Measurements from ENCODE around the gene RBFOX1. TPM values are rescaled to one million over a fixed set of nuclear protein-coding genes. Genes with fewer than 3 reads are reported as not detected.

Gene RBFOX1
- total RNA-seq, 1 experiment from 2014 or later = not detected

DNA sequence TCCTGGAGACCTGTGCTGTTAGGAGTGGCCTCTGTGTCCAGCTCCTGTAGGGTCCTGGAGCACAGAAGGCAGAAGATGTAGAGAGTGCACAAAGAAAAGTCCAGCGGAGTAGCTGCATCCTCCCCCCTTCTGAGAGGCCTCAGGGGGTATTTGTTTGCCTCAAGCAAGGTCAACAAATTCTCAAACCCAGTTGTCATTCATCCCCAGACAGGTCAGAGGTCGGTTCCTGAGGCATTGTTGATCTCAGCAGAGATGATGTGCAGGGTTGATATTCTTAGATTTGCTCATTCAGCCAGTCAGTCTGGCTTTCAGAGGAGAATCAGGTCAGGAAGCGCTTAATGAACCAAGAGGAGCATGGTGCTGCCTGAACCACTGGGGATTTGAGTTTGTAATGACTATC lies 8.3 kb upstream of the RBFOX1 start:
- Histone ChIP-seq H3K27me3 (no peaks in the 10 kb centered on the region), H3K36me3 (no peaks in the 10 kb centered on the region), H3K4me3 (no peak overlapping the region), H3K9me3 (no peaks in the 10 kb centered on the region)
- DNase-seq = no peak

DNA sequence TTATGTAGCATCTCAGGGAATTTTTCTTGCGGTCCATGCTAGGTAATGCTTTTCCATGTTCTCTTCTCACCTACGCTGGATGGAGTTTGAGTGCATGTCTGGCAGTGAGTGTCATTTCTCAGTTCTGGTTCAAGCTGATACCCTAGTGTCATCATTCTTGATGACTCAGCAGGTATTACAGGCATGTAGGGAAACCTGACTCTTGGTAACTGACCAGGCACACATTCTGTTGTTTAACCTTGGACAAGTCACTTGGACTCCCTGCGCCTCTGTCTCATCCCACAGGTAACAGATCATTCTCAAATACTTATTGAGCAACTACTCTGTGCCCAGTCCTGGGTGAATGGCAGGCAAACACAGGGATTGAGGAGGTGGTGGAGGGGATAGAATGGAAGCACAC lies 6.8 kb upstream of the RBFOX1 start:
- H3K36me3 ChIP-seq = no peaks in the 10 kb centered on the region

DNA sequence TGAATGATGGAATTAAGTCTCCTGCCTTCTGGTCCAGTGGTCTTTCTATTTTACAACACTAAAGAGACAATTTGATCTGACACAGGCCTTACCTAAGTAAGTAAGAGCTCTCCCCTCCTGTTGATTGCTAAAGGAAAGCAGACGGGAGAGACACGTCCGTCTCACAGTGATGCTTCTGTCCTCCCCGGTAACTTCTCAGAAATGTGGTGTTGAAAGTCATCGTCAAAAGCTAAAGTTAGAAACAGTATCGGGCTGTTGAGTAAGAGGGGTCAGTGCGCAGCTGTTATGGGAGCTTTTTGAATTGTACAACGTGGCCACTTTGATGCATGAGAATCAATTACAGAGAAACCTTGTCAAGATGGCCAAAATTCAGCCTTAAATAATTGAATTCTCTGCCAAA lies 1.9 kb upstream of the RBFOX1 start:
- DNase-seq = no peak
- Histone ChIP-seq H3K27me3 (peaks cover 8% of the 10 kb centered on the region; the same call in 1 of the 2 replicates), H3K4me3 (no peak overlapping the region), H3K36me3 (no peaks in the 10 kb centered on the region), H3K9me3 (no peaks in the 10 kb centered on the region)

More for the DNA sequence above, 6.8 kb upstream of the RBFOX1 start:
- no peak for DNase-seq
- no peak overlapping the region for H3K4me3 ChIP-seq
- H3K9me3 ChIP-seq = no peaks in the 10 kb centered on the region
- no peaks in the 10 kb centered on the region for H3K27me3 ChIP-seq

DNA sequence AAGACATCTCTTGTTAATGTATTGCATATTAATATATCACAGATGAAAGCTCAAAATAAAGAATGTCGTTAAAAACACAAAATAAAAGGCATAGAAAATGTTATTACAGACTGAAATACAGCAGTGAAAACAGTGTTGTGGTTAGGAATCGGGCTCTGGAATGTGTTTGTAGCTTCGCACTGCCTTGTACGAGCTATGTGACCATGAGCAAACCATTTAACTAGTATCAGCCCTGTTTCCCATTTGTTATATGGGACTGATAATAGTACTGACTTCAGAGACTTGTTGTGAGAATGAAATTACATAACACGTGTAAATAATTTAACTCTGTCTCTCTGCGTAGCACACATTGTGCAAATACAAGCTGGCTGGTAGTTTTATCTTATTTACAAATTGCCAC lies 648 bp upstream of the RBFOX1 start:
- no peaks in the 10 kb centered on the region for H3K36me3 ChIP-seq
- DNase-seq = no peak
- H3K27me3 ChIP-seq = peaks cover 8% of the 10 kb centered on the region
- H3K4me3 ChIP-seq = no peak overlapping the region
- H3K9me3 ChIP-seq = no peaks in the 10 kb centered on the region

DNA sequence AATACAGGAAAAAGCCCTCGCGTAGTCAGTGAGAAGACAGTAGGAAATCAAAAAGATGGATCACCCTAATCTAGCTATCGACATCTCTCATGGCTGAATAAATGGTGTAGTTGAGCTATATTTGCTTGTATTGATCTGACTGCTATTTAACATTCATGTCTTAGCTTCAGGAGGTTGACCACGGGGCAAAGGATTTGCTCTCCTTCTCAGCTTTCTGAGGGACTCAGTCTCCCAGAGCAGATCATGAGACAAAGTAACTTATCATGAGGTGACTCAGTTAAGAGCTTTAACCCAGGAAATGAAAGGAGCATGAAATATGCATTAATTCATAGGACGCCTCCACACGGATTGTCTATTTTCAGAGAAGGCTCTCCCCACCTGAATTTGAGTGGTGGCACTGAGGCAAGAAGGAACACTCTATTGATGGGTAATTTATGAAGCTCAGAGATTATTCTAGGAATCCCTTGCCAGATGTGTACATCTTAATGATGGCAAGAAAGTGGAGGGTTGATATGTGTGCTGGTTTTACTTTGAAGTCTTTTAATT lies 608 bp downstream of the RBFOX1 start:
- H3K36me3 ChIP-seq = no peaks in the 10 kb centered on the region
- H3K4me3 ChIP-seq = no peak overlapping the region
- no peaks in the 10 kb centered on the region for H3K9me3 ChIP-seq
- peaks cover 10% of the 10 kb centered on the region for H3K27me3 ChIP-seq
- no peak for DNase-seq

DNA sequence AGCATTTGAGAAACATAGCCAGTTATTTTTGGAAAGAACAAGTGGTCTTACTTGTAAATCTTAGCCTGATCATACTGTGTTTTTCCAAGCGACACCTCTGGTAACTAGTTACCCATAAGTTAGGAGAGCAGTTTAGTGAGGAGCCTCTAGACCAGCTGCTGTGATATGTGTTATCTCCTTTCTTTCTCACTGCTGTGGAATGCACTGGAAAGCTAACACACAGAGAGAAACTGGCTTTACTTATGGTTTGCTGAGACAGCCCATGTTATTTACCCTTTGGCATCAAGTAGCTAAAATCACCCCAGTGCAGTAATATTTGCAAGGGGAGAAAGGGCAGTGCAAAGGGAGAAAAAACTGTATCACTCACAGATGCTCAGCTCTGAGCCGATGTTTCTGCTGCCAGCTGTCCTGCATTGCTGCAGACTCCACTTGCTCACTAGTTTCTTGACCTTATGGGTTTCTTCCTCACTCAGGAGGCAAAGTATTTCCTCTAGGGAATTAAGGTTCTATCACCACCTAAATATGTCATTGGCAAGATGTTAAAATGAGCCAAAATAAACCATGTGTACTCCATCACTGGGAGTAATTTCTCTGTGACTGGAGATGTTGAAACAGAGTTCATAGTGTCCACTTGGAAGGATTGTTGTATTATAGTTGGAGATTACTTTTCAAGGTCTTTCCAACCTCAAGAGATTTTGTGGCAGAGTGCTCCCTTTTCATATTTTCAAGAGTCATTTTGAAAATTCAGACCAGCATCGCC lies 2.3 kb downstream of the RBFOX1 start:
- Histone ChIP-seq H3K27me3 (peaks cover 10% of the 10 kb centered on the region), H3K9me3 (no peaks in the 10 kb centered on the region), H3K36me3 (no peaks in the 10 kb centered on the region), H3K4me3 (no peak overlapping the region)
- DNase-seq = no peak

DNA sequence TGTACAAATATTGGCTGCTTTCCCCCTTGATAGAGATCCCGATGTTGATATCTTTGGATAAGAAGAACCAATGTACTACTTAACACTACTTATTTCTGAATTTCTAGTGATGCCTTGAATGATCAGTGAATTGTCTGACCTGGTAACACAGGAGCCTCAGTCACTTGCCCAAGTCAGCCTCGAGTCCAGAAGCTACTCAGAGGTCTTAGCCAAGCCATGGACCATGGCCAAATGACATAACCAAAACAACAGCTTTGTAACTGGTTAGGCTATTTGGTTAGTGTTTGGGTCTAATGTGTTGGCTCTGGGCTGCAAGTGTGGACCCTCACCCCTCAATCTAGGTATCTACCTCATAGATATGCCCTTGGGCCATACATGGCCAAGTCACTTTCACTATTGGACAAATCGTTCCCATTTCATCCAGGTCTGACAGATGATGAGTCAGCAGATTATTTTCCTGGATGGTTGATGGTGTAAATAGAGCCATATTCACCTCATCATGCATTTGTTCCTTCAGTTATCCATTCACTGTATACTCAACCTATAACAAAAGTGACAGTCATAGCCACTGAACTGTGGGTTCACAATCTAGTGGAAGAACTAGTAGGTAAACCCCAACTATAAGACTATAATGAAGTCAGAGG lies 3.5 kb downstream of the RBFOX1 start:
- no peak for DNase-seq
- Histone ChIP-seq H3K27me3 (peaks cover 10% of the 10 kb centered on the region), H3K4me3 (no peak overlapping the region)

DNA sequence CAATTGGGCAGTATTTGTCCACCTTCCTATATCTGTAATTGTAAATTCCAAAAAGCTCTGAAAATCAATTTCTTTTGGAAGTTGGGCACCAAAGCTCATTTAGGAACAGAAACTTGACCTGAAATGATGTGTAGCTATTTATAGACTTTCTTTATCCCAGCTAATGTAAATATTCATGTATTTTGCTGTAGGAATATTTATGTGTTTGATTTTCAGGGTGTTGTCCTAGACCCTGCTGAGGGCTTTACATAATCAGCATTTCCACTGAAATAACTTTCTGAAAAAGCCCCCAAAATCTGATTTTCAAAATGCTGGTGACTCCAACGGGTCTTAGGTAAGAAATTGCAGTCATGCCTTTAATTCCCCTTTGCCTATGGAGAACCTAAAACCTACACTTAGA lies 4.1 kb downstream of the RBFOX1 start:
- Histone ChIP-seq H3K27me3 (peaks cover 9% of the 10 kb centered on the region), H3K9me3 (no peaks in the 10 kb centered on the region), H3K4me3 (no peak overlapping the region), H3K36me3 (no peaks in the 10 kb centered on the region)
- DNase-seq = no peak

More for the DNA sequence above, 3.5 kb downstream of the RBFOX1 start:
- no peaks in the 10 kb centered on the region for H3K36me3 ChIP-seq
- H3K9me3 ChIP-seq = no peaks in the 10 kb centered on the region

DNA sequence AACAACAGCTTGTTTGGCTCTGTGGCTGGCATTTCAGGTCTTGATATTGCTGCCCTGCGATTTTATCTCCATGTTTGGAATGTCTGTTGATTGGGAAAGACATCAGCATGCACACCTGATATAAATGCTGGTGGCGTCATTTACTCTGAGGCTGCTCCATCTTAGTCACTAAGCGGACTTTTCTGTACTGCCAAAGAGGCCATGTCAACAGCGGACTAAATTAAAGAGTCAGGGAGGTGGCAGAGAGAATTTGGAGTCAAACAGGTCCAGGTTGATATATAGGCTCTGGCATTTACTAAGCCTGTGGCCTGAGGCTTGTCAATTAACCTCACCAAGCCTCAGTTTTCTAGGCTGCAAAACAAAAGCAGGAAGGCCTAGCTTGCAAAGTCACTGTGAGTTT lies 6.2 kb downstream of the RBFOX1 start:
- Histone ChIP-seq H3K4me3 (no peak overlapping the region), H3K9me3 (no peaks in the 10 kb centered on the region), H3K27me3 (peaks cover 2% of the 10 kb centered on the region; the same call in 1 of the 2 replicates), H3K36me3 (no peaks in the 10 kb centered on the region)
- DNase-seq = no peak

DNA sequence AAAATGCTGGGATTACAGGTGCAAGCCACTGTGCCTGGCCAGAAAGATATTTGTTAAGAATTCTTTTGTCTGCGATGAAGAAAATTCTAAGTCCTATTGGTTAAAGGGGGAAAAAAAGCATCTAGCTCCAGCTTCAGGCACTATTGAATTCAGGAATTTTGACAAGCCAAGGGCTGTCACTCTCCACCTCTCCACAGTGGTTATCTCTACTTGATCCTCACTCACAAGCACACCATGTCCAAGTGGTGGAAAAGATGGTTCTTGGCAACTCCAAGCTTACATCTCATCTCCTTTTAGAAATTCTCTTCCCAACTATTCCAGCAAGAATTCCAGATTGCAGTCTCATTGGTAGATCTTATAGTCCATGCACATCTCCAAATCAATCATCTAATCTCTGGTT lies 7.1 kb downstream of the RBFOX1 start:
- H3K36me3 ChIP-seq = no peaks in the 10 kb centered on the region
- no peak overlapping the region for H3K4me3 ChIP-seq
- DNase-seq = no peak
- H3K27me3 ChIP-seq = peaks cover 2% of the 10 kb centered on the region; the same call in 1 of the 2 replicates
- H3K9me3 ChIP-seq = no peaks in the 10 kb centered on the region

DNA sequence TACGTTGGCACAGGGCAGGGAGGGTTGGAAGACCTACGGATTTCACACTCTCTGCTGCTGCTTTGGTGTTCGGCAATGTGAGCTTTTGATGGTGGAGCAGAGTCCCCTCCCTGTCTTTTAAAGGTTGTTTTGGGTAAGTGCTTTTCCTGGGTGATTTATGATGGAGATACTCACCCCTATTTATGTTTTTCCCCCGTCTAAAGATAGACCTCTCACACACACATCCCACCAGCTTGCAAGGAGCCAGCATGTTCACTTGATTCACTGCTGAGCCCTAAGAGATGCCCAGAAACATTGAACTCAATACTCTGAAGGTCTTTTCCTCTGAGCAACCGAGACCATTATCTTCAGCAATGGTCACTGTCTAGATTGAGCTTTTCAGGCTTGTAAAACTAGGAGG lies 8.3 kb downstream of the RBFOX1 start:
- no peaks in the 10 kb centered on the region for H3K36me3 ChIP-seq
- DNase-seq = no peak
- H3K9me3 ChIP-seq = no peaks in the 10 kb centered on the region
- H3K27me3 ChIP-seq = peaks cover 2% of the 10 kb centered on the region; the same call in 1 of the 2 replicates
- H3K4me3 ChIP-seq = no peak overlapping the region

DNA sequence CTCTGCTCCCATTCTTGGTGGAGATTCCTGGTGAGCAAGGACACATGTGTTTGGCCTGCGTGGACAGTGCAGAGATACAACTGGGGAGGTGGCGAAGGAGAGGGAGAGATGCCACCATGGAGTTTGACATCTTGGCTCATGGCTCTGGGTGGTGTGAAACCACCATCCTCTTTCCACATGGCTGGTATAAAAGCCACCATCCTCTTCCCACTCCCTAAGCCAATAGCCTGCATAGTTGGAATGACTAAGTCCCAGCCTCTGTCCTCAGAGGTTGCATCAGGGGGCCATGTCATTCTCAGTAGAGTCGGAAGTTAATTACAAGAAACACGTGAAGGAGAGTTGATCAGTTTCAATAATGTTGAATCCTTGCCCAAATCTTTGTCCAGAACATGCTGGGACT lies 10.0 kb downstream of the RBFOX1 start:
- H3K9me3 ChIP-seq = no peaks in the 10 kb centered on the region
- H3K36me3 ChIP-seq = no peaks in the 10 kb centered on the region
- DNase-seq = no peak
- no peak overlapping the region for H3K4me3 ChIP-seq
- H3K27me3 ChIP-seq = no peaks in the 10 kb centered on the region

DNA sequence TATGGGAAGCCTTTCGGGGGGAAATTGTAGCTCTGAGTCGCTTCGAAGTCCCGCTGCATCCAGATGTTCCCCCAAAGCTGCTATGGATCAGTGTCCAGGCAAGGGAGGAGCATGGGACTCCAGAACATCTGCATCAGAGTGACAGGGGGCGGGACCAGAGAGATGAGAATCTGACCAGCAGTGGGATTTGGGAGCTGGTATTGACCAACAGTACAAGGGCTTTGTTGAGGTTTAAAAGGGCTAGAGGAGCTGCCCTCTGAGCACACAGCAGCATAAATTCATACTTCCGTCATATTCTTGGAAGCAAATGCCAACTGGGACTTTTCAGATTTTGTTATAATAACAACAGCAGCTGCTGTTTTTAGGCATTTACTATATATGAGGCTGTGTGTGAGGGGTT lies 10.6 kb downstream of the RBFOX1 start:
- H3K4me3 ChIP-seq = no peak overlapping the region
- DNase-seq = no peak
- H3K36me3 ChIP-seq = no peaks in the 10 kb centered on the region
- H3K9me3 ChIP-seq = no peaks in the 10 kb centered on the region
- no peaks in the 10 kb centered on the region for H3K27me3 ChIP-seq

DNA sequence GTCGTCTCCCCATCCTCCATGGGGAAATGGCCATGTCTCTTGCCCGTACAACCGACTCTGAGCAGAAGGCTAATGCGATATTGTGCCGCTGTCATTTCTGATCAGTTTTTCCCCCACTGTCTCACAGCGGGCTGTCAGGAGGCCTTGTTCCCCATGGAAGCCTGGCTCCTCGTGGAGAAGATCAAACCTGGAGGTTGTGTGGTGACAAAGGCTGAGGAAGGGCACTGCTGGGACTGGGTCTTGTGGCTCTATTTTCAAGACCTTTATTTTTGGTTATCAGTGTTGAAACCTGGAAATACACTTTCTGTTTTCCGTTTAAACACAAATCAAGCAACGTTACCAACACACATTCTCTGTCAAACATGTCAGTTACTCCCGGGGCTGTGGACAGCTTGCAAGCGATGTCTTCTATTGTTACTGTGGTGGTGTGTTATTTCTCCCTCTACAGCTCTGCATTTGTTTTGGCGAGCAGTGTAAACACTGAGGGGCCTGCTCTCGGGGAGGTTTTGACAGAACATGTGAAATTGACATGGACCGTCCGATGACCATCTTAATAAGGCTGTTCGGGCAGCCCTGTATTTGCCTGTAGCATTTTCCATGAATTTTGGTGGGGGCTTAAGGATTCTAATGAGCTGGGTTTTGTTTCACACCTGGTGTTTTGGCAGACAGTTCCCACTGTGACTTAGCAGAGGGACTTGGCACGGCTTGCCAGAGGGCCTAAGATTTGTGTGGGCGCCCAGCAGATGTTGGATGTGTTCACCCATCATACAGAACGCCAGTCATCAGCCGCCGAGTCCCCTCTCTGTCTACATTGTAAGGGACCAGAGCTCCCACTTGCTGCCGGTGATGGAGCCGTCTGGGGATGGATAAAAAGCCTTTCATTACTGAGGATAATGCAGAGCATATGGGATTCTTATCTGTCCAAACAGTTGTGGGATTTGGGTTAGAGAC lies 12.5 kb downstream of the RBFOX1 start:
- no peak overlapping the region for H3K4me3 ChIP-seq
- no peaks in the 10 kb centered on the region for H3K27me3 ChIP-seq
- no peak for DNase-seq
- H3K36me3 ChIP-seq = no peaks in the 10 kb centered on the region
- no peaks in the 10 kb centered on the region for H3K9me3 ChIP-seq

DNA sequence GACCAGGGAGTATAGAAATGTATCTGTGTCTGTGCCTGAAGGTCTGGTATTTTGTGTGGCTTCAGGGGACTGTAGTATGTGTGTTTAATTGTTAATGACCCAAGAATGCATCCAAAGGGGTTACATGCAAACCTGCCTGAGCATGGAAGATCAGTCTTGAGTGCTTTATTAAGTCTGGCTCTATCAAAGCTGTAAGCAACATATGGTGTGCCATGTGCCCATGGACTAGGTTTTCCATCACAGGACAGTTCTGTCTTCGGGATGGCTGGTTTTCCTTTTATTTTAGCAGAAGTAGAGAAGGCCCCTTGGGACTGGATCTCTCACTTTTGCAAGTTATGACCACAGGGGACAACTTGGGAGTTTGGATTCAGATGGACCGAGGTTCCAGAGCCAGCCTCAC lies 18.2 kb downstream of the RBFOX1 start:
- Histone ChIP-seq H3K36me3 (no peaks in the 10 kb centered on the region), H3K4me3 (no peak overlapping the region)

DNA sequence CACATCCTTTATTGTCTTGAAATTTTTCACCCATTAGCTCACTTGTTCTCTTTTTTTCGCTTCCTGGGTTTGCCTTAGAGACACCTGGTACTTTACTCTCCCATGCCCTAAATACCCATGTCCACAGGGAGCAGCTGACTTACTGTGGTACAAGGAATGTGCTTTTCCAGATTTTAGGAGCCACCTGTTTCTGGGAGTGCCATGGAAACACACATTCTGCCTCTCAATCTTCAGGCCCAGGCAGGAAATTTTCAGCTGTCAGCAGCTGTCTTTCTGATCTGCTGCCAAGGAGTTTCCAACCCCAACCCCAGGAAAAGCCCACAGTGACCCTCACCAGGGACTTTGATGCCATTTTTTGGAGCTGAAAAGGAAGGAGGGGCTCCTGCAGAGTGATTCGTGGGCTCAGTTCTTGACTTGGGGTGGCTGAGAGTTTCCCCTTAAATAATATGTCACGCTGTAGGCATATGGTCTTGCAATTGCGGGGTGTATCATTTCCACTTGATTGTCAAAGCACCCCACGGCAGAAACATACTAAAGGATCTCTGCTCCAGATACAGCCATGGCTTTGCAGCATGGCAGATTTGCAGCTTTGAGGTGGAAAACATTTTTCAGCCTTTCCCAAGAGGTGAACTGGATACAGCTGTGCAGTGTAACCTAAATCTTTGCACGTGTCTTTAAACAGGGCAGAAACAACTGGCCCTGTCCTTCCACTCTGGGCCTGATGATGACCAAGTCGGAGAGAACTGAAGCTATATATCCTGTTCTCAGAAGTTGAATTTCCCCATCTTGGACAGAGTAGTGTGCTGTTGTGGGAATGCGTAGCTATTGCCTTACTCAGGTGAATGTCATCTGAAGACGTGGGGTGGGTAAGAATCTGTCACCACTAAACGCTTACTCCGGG lies 19.2 kb downstream of the RBFOX1 start:
- no peaks in the 10 kb centered on the region for H3K36me3 ChIP-seq
- no peaks in the 10 kb centered on the region for H3K9me3 ChIP-seq
- H3K4me3 ChIP-seq = no peak overlapping the region
- no peak for DNase-seq
- no peaks in the 10 kb centered on the region for H3K27me3 ChIP-seq

More for the DNA sequence above, 18.2 kb downstream of the RBFOX1 start:
- no peak for DNase-seq
- Histone ChIP-seq H3K27me3 (no peaks in the 10 kb centered on the region), H3K9me3 (no peaks in the 10 kb centered on the region)
